Fibroblast of skin of scalp (primary cell): ENCODE data around the gene PLA2G2A.
"Not testable (repeated sequence)": the region's sequence is repeated elsewhere in the genome, so short reads cannot be mapped to it uniquely, and the experiment has no call there.

Experiments used
- DNase-seq: peaks from one replicate; pipeline ENCODE4 v3.0.0-alpha.2; 2013

PLA2G2A gene

GRCh38 chr1:19973616-19974015, 5.8 kb downstream of the PLA2G2A start:
- no peak for DNase-seq

DNA sequence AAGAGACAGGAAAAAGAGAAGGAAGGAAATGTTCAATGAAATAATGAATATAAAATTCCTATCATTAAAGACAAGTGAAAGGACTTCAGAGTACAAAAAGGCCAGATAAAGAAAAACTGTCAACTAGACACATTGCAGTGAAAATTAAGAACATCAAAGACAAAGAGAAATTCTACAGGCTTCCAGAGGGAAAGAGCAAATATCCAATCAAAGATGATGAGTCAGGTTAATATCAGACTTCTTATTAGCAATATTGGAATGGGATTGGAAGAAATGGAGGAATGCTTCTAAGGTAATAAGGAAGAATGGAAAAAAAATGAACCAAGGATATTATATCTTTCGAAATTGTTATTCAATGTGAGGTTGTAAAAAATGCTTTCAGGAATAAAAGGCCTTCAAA, 7.8 kb downstream of the PLA2G2A start:
- DNase-seq: no peak

- peak; percentile 15 for DNase-seq
Measured at GRCh38 chr1:19969898-19970660, 9.3 kb downstream of the PLA2G2A start.

DNA sequence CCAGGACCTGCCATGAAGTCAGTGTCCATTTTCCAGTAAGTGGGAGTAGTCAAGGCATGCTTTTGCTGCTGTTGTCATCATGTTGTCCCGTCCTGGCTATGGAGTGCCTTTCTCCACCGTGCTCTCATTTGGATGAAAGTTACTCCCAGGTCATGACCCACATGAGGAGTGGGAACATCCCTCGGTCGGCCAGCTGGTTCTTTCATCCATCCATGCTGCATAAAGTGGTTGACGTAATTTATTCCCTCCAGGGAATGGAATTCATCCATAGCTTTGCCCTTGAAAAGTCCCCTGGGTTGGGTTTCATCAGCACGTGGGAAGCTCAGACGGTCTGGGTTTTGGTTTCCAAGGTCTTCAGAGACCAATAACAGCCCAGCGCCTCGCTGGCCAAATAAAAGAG, 11.6 kb downstream of the PLA2G2A start:
- no peak for DNase-seq

GRCh38 chr1:19964542-19964941, 14.9 kb downstream of the PLA2G2A start:
- no peak for DNase-seq

DNA sequence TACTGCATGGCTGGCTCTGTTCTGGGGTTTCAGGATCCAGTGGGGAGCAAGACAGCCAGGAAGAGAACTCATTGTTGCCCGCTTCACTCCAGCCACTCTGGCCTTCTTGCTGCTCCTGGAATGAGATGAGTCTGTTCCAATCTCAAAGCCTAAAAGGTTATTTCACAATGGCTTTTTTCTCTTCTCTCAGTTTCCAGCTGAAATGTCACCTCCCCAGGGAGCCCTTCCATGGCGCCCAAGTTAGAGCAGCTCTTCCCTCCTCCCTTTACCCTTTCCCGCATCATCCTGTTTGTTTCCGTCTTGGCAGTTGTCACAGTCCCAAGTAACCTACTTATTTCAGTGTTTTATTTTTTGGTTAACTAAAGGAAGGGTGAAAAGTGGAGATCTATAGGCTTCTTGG, 15.8 kb downstream of the PLA2G2A start:
- no peak for DNase-seq

- no peak for DNase-seq
Measured at GRCh38 chr1:19960591-19960990, 18.8 kb downstream of the PLA2G2A start.

DNA sequence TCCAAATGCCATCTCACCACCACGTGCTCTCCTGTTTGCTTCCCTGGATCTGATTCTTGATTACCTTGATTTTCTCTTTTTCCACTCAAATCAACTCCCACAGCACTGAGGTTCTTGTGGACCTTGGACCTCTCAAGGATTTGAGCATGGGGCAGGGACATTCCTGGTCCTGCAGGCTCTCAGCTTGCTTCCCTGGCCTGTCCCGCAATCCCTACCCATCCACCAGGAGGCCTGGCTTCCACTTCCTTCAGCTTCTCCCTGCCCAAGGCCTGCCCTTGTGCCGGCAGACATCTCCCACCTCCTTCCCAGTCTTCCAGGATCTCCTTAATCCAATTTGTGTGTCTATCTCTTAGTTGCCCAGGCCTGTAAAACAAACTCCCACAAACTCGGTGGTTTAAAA, 21.6 kb downstream of the PLA2G2A start:
- no peak for DNase-seq

GRCh38 chr1:19955534-19956170, 23.8 kb downstream of the PLA2G2A start:
- DNase-seq: no peak

DNA sequence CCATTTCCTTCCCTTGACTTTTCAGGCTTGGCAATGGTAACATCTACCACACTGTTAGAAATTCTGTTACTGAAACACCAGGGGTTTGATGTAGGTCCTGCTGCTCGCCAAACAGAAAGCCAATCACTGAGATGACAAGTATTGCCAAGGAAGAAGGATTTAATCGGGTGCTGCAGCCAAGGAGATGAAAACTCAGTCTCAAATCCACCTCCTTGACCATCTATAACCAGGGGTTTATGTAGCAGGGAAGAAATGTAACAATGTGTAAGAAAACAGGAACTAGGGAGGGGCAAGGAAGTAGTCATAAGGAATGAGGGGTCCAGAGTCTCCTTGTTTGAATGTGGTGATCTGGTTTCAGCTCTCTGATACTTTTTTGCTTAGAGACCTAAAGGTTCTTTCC, 25.4 kb downstream of the PLA2G2A start:
- DNase-seq: no peak

- DNase-seq: peak; percentile 55
Measured at GRCh38 chr1:19949016-19949415, 30.4 kb downstream of the PLA2G2A start.

DNA sequence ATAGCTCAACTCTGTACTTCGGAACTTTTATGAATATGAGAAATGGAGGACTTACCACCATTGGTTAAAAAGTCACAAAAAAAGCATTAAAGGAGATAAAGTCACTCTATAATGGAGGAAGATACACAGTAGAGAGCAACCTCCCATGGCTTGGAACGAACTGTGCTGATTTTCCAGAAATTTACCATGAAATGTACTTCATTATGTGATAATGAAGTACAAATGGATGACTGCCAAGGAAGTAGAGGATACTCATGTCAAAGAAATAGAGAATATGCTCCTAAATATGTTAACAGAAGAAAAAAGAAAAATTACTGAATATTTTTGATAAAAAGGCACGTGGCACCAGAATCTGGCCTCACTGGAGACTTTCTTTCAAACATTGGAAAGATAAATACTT, 32.4 kb downstream of the PLA2G2A start:
- DNase-seq: no peak

GRCh38 chr1:19946331-19946751, 33.1 kb downstream of the PLA2G2A start:
- DNase-seq: no peak

DNA sequence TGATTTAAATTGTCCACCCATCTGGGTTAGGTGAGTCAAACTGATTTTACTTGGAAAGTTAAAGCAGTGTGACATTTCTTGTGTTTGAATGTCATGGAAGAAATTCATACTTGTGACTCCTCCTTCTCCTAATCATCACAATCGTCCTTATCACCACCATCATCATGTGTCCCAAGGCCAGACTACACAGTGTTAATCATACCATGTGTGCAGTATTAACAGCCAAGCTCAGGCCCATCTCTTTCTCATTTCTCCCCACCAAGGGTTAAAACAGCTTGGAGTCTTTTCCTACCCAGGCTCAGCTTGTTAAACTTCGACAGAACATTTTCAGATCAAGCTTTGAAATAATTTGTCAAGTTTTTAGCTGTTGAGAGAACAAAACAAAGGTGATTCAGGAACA, 33.5 kb downstream of the PLA2G2A start:
- DNase-seq: no peak

- no peak for DNase-seq
Measured at GRCh38 chr1:19942657-19943056, 36.8 kb downstream of the PLA2G2A start.

DNA sequence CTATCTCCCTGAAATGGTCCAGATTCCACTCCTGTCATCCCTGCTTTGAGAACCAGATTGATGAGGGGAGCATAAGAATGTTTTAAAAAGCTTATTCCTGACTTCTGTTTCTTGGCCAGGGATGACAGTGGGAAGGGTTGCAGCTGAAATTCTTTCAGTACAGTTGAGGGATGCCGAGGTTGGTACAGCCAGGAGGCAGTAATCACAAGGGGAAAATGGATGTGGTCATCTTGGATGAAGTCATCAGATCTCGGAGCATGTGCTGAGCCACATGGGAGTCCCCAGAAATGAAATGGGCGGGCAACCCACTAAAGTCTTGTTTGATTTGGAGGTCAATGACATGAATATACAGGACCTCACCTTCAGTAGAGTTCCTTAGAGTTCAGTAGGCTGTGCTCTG, 37.3 kb downstream of the PLA2G2A start:
- no peak for DNase-seq

DNA sequence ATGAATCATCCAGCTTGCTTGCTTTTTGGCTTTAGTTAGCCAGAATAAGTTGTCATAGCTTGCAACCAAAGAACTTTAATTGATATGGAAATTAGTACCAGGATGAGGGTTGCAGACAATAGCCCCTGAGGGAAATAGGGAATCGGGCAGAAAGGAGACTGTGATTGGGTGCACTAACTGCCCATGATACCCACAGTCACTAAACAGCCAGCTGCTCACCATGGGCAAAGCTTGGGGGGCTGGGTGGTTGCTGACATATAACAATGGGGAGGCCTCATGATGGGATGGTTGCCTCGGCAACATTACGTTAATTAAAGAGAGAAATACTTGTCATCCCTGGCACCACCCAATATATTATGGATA, 38.2 kb downstream of the PLA2G2A start:
- DNase-seq: no peak

- DNase-seq: no peak
Measured at GRCh38 chr1:19940486-19941205, 38.8 kb downstream of the PLA2G2A start.

- no peak for DNase-seq
Measured at GRCh38 chr1:19938472-19938871, 40.9 kb downstream of the PLA2G2A start.

DNA sequence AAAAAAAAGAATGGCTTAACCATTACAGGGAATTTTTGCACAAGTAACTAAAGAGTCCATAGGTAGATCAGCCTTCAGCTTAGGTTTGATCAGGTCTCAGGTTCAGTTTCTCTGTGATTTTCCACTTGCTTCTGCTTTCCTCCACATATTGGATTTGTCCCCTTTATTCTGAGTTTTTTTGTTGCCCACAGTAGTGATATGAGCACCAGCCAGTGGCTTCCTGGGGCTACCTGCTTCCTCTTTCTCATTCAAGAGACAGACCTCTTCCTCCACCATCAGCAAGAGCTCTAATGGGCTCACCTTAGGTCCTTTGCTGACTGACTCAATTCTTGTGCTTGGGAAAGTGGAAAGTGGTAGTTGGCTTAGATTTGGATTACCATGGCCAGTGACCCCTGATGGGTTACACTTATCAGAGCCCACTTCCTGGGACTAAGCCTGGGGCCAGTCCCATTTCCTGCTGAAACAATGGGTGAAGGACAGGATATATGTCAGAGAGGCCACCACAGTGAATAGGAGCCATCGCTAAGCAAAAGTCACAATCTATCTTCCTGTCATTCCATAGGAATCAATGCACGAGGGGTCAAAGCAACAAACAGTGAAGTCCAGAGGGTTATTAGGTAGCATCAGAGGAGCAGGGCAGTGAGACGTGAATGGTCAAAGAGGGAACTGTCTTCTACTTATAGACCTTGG, 43.2 kb downstream of the PLA2G2A start:
- no peak for DNase-seq

GRCh38 chr1:19934336-19934735, 45.1 kb downstream of the PLA2G2A start:
- DNase-seq: no peak

- DNase-seq: no peak
Measured at GRCh38 chr1:19932866-19933265, 46.6 kb downstream of the PLA2G2A start.

DNA sequence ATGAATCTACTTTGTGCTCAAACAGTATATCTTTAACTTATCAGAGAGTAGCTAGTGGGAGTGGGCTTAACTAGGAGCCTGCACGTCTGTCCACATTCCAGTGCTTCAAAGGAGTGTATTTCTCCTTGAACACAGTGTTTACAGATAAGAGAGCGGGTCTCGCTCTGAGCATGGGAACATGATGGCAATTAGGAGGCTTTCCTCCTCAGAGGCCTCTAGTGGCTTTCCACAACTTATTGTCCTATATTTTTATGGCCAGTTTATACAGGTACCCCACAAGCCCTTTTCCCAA, 52.3 kb downstream of the PLA2G2A start:
- DNase-seq: not testable (repeated sequence)
